ENCODE measurements around the gene NOTCH2NLA.
"Not testable (repeated sequence)": the region's sequence is repeated elsewhere in the genome, so short reads cannot be mapped to it uniquely, and the experiment has no call there.

DNA sequence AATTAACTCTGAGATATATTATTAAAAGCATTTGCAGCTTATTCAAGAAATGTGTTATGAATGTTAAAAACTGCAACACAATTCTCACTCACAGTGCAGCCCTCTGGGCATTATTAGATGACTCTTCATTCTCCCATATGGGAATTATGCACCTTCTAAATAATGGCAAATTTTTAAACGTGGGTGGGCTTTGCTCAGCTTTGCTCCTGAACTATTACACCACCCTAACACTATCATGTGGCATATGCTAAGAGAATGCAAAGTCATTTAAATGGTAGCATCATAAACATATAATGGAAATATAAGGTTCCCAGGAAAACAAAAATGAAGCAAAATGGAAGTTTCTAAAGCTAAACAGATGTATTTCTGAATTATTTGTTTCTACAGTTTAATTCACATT lies 61.5 kb downstream of the NOTCH2NLA start:
- TF ChIP-seq POLR2A (IDR thresholded peaks at IDR 0.05) = not testable (repeated sequence)
- TF ChIP-seq, protein P1, sequence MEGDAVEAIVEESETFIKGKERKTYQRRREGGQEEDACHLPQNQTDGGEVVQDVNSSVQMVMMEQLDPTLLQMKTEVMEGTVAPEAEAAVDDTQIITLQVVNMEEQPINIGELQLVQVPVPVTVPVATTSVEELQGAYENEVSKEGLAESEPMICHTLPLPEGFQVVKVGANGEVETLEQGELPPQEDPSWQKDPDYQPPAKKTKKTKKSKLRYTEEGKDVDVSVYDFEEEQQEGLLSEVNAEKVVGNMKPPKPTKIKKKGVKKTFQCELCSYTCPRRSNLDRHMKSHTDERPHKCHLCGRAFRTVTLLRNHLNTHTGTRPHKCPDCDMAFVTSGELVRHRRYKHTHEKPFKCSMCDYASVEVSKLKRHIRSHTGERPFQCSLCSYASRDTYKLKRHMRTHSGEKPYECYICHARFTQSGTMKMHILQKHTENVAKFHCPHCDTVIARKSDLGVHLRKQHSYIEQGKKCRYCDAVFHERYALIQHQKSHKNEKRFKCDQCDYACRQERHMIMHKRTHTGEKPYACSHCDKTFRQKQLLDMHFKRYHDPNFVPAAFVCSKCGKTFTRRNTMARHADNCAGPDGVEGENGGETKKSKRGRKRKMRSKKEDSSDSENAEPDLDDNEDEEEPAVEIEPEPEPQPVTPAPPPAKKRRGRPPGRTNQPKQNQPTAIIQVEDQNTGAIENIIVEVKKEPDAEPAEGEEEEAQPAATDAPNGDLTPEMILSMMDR (IDR thresholded peaks at IDR 0.05) = not testable (repeated sequence)

Data from Peyer's patch (tissue), 4 donors.